ENCODE data around the gene MRPS27. TPM values are rescaled to one million over a fixed set of nuclear protein-coding genes. Genes with fewer than 3 reads are reported as not detected.

The MRPS27 gene
- total and polyA plus RNA-seq, 2 of the 13 experiments (the other 11 are each of a cell fraction or from before 2014, with no cell fraction given), result 71.8 to 115 TPM

DNA sequence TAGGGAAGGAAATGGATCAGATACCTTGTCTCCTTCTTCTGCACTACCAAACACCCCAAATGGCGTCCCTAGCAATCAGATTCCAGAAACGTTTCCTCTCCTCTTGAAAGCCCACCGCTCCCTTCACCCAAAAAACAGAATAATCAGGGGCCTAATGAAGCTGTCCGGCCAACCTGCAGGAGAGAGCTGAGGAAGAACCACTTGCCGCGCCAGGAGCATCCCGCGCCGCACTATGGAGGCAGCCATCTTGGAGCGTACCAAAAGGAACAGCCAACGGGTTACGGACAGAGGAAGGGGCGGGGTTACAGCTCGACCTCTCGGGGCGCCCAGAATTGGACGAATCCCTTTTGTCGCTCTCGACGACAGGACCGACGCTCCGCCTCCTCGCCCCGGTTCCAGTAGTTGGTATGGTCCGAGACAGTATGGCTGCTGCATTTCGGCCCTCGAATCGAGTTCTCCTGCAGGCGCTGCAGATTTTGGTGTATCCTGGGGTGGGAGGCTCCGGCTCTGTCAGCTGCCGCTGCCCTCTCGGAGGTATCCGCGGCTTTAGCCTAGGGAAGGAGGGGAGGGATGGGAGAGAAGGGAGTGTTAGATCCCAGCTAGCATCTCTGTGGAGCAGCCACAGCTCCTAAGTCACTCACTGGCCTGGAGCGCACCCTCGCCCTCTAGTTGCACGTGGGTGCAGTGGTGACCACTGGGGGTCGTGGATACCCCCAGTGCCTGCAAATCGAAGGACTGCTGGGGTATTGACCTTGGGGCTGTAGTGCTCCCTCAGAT is at the start of gene MRPS27, which contains the start of gene PTCD2 (continued):
- TF ChIP-seq, protein P1, sequence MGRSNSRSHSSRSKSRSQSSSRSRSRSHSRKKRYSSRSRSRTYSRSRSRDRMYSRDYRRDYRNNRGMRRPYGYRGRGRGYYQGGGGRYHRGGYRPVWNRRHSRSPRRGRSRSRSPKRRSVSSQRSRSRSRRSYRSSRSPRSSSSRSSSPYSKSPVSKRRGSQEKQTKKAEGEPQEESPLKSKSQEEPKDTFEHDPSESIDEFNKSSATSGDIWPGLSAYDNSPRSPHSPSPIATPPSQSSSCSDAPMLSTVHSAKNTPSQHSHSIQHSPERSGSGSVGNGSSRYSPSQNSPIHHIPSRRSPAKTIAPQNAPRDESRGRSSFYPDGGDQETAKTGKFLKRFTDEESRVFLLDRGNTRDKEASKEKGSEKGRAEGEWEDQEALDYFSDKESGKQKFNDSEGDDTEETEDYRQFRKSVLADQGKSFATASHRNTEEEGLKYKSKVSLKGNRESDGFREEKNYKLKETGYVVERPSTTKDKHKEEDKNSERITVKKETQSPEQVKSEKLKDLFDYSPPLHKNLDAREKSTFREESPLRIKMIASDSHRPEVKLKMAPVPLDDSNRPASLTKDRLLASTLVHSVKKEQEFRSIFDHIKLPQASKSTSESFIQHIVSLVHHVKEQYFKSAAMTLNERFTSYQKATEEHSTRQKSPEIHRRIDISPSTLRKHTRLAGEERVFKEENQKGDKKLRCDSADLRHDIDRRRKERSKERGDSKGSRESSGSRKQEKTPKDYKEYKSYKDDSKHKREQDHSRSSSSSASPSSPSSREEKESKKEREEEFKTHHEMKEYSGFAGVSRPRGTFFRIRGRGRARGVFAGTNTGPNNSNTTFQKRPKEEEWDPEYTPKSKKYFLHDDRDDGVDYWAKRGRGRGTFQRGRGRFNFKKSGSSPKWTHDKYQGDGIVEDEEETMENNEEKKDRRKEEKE (IDR thresholded peaks at IDR 0.05), result no peak
- TF ChIP-seq ZFY (CRISPR knock-in tag; IDR thresholded peaks at IDR 0.05) (peak; percentile 70), XRCC5 (optimal IDR thresholded peaks at IDR 0.05; ENCODE audit: low read length) (peak; percentile 88), ZNF629 (CRISPR knock-in tag; conservative IDR thresholded peaks at IDR 0.05) (no peak), ZNF607 (CRISPR knock-in tag; IDR thresholded peaks at IDR 0.05; ENCODE audit: borderline replicate concordance) (no peak), PAF1 (CRISPR knock-in tag; IDR thresholded peaks at IDR 0.05) (no peak), KDM5B (CRISPR knock-in tag; IDR thresholded peaks at IDR 0.05; ENCODE audit: borderline replicate concordance) (peak; percentile 55; the same call in 1 of the 2 replicates), DNMT3B (CRISPR knock-in tag; conservative IDR thresholded peaks at IDR 0.05) (no peak; the same call in 1 of the 2 replicates), HOXA7 (CRISPR knock-in tag; IDR thresholded peaks at IDR 0.05) (no peak), CBX1 (IDR thresholded peaks at IDR 0.05; ENCODE audit: low read depth) (peak; percentile 61), ZNF724P (CRISPR knock-in tag; IDR thresholded peaks at IDR 0.05; ENCODE audit: borderline replicate concordance) (peak; percentile 59; the same call in 1 of the 2 replicates), ZNF567 (CRISPR knock-in tag; IDR thresholded peaks at IDR 0.05; ENCODE audit: borderline replicate concordance) (no peak), ARNT2 (CRISPR knock-in tag; IDR thresholded peaks at IDR 0.05; ENCODE audit: low read depth) (peak; percentile 62), ZNF556 (CRISPR knock-in tag; IDR thresholded peaks at IDR 0.05; ENCODE audit: borderline replicate concordance) (peak; percentile 36; the same call in 1 of the 2 replicates)
- TF ChIP-seq, protein P2, sequence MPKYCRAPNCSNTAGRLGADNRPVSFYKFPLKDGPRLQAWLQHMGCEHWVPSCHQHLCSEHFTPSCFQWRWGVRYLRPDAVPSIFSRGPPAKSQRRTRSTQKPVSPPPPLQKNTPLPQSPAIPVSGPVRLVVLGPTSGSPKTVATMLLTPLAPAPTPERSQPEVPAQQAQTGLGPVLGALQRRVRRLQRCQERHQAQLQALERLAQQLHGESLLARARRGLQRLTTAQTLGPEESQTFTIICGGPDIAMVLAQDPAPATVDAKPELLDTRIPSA (CRISPR knock-in tag; IDR thresholded peaks at IDR 0.05; ENCODE audit: borderline replicate concordance), result no peak
- TF ChIP-seq, protein P3, sequence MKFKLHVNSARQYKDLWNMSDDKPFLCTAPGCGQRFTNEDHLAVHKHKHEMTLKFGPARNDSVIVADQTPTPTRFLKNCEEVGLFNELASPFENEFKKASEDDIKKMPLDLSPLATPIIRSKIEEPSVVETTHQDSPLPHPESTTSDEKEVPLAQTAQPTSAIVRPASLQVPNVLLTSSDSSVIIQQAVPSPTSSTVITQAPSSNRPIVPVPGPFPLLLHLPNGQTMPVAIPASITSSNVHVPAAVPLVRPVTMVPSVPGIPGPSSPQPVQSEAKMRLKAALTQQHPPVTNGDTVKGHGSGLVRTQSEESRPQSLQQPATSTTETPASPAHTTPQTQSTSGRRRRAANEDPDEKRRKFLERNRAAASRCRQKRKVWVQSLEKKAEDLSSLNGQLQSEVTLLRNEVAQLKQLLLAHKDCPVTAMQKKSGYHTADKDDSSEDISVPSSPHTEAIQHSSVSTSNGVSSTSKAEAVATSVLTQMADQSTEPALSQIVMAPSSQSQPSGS (CRISPR knock-in tag; IDR thresholded peaks at IDR 0.05), result peak; percentile 58
- TF ChIP-seq, protein P4, sequence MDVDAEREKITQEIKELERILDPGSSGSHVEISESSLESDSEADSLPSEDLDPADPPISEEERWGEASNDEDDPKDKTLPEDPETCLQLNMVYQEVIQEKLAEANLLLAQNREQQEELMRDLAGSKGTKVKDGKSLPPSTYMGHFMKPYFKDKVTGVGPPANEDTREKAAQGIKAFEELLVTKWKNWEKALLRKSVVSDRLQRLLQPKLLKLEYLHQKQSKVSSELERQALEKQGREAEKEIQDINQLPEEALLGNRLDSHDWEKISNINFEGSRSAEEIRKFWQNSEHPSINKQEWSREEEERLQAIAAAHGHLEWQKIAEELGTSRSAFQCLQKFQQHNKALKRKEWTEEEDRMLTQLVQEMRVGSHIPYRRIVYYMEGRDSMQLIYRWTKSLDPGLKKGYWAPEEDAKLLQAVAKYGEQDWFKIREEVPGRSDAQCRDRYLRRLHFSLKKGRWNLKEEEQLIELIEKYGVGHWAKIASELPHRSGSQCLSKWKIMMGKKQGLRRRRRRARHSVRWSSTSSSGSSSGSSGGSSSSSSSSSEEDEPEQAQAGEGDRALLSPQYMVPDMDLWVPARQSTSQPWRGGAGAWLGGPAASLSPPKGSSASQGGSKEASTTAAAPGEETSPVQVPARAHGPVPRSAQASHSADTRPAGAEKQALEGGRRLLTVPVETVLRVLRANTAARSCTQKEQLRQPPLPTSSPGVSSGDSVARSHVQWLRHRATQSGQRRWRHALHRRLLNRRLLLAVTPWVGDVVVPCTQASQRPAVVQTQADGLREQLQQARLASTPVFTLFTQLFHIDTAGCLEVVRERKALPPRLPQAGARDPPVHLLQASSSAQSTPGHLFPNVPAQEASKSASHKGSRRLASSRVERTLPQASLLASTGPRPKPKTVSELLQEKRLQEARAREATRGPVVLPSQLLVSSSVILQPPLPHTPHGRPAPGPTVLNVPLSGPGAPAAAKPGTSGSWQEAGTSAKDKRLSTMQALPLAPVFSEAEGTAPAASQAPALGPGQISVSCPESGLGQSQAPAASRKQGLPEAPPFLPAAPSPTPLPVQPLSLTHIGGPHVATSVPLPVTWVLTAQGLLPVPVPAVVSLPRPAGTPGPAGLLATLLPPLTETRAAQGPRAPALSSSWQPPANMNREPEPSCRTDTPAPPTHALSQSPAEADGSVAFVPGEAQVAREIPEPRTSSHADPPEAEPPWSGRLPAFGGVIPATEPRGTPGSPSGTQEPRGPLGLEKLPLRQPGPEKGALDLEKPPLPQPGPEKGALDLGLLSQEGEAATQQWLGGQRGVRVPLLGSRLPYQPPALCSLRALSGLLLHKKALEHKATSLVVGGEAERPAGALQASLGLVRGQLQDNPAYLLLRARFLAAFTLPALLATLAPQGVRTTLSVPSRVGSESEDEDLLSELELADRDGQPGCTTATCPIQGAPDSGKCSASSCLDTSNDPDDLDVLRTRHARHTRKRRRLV (CRISPR knock-in tag; IDR thresholded peaks at IDR 0.05), result 0 out of 2 replicates have a peak, but pooled peaks have one; percentile 36

Data from HepG2 (cell line).